Hepatocyte (in vitro differentiated cells): ENCODE data around the gene KRTAP10-3. TPM values are rescaled to one million over a fixed set of nuclear protein-coding genes. Genes with fewer than 3 reads are reported as not detected.

Experiments used
- DNase-seq: peaks from one replicate; pipeline ENCODE4 v3.0.0-alpha.2; 2016; ENCODE audit warnings: low spot score
- H2AFZ ChIP-seq: fragments of 200-600 bp; sonication (generic); 2 replicates; pipeline ENCODE4 v1.6.0; 2016; ENCODE audit warnings: antibody characterized with exemption, mild to moderate bottlenecking
- H3K27ac ChIP-seq: fragments of 200-600 bp; sonication (generic); 2 replicates; pipeline ENCODE4 v1.5.1; 2016; ENCODE audit warnings: mild to moderate bottlenecking
- H3K27me3 ChIP-seq: fragments of 200-600 bp; sonication (generic); 2 replicates; pipeline ENCODE4 v1.6.1; 2016
- H3K36me3 ChIP-seq: fragments of 200-600 bp; sonication (generic); replicated peaks from 2 replicates; pipeline ENCODE4 v1.5.1; 2016; ENCODE audit warnings: low read depth; ENCODE audit not compliant: insufficient read depth
- H3K4me1 ChIP-seq: fragments of 200-600 bp; sonication (generic); 2 replicates; pipeline ENCODE4 v1.5.1; 2016; ENCODE audit warnings: mild to moderate bottlenecking, moderate library complexity; ENCODE audit not compliant: insufficient read depth
- H3K4me2 ChIP-seq: fragments of 200-600 bp; sonication (generic); 2 replicates; pipeline ENCODE4 v1.6.0; 2016
- H3K4me3 ChIP-seq: fragments of 200-600 bp; sonication (generic); 2 replicates; pipeline ENCODE4 v1.5.1; 2016; ENCODE audit warnings: mild to moderate bottlenecking
- H3K79me2 ChIP-seq: fragments of 200-600 bp; sonication (generic); 2 replicates; pipeline ENCODE4 v1.6.0; 2017; ENCODE audit warnings: mild to moderate bottlenecking
- H3K9me2 ChIP-seq: fragments of 200-600 bp; sonication (generic); replicated peaks from 2 replicates; pipeline ENCODE4 v1.6.0; 2017; ENCODE audit warnings: mild to moderate bottlenecking; ENCODE audit not compliant: insufficient read depth
- H3K9me3 ChIP-seq: fragments of 200-600 bp; sonication (generic); 2 replicates; pipeline ENCODE4 v1.5.1; 2016; ENCODE audit warnings: low read depth, mild to moderate bottlenecking
- H4K20me1 ChIP-seq: fragments of 200-600 bp; sonication (generic); 2 replicates; pipeline ENCODE4 v1.6.0; 2016; ENCODE audit warnings: mild to moderate bottlenecking; ENCODE audit not compliant: insufficient read depth, poor library complexity, severe bottlenecking
- EZH2 ChIP-seq: fragments of 200-600 bp; sonication (generic); IDR thresholded peaks from 2 replicates; pipeline ENCODE4 v1.6.1; 2016; ENCODE audit warnings: antibody characterized with exemption, mild to moderate bottlenecking, borderline replicate concordance
- EZH2phosphoT487 ChIP-seq: fragments of 200-600 bp; sonication (generic); IDR thresholded peaks from one replicate; pipeline ENCODE4 v1.6.1; 2018; ENCODE audit warnings: antibody characterized with exemption, mild to moderate bottlenecking, low read depth, moderate library complexity; ENCODE audit not compliant: unreplicated experiment, severe bottlenecking
- WGBS: methylation state at CpG from one replicate; pipeline ENCODE4 v1.1.6; 2016; ENCODE audit warnings: low lambda C conversion rate; ENCODE audit errors: missing lambda C conversion rate; 5-methylcytosine and 5-hydroxymethylcytosine counted together
- polyA plus RNA-seq: library from polyadenylated mRNA; unstranded; fragments of >200 nt; fragmentation: Nextera tagmentation; extraction: Ambion mirVana; gene quantifications from 2 replicates; pipeline ENCODE4 v1.2.1, GENCODE V29; 2016
- total RNA-seq: library from RNA; depleted of rRNA; stranded (reverse); fragments of >200 nt; gene quantifications from 2 replicates; pipeline ENCODE4 v1.2.3, GENCODE V29; 2014
- TF ChIP-seq, protein P1 (sequence below): fragments of 200-600 bp; sonication (generic); IDR thresholded peaks from 2 replicates; pipeline ENCODE4 v1.5.1; 2016; ENCODE audit warnings: antibody characterized with exemption, mild to moderate bottlenecking; ENCODE audit not compliant: poor library complexity

KRTAP10-3 gene
- total and polyA plus RNA-seq, 2 experiments from 2014 or later, result not detected

DNA sequence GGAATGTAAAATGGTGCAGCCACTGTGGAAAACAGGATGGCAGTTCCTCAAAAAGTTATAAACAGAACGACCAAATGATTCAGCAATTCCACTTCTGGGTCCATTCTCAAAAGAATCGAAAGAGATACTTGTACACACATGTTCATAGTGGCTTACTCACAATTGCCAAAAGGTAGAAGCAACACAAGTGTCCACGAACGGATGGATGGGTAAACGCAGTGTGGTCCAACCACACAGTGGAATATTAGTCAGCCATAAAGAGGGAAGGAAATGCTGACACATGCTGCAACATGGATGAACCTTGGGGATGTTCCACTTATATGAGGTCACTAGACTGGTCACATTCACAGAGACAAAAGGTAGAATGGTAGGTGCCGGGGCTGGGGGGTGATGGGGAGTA lies 23.9 kb downstream of the KRTAP10-3 start:
- TF ChIP-seq, protein P1, sequence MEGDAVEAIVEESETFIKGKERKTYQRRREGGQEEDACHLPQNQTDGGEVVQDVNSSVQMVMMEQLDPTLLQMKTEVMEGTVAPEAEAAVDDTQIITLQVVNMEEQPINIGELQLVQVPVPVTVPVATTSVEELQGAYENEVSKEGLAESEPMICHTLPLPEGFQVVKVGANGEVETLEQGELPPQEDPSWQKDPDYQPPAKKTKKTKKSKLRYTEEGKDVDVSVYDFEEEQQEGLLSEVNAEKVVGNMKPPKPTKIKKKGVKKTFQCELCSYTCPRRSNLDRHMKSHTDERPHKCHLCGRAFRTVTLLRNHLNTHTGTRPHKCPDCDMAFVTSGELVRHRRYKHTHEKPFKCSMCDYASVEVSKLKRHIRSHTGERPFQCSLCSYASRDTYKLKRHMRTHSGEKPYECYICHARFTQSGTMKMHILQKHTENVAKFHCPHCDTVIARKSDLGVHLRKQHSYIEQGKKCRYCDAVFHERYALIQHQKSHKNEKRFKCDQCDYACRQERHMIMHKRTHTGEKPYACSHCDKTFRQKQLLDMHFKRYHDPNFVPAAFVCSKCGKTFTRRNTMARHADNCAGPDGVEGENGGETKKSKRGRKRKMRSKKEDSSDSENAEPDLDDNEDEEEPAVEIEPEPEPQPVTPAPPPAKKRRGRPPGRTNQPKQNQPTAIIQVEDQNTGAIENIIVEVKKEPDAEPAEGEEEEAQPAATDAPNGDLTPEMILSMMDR, result no peak
- TF ChIP-seq EZH2phosphoT487, result no peak
- no peak for TF ChIP-seq EZH2
- no peaks in the 10 kb centered on the region for H3K36me3 ChIP-seq
- no peaks in the 10 kb centered on the region for H3K4me1 ChIP-seq
- H3K4me2 ChIP-seq, result no peak overlapping the region
- H3K27me3 ChIP-seq, result no peaks in the 10 kb centered on the region
- no peak overlapping the region for H3K27ac ChIP-seq
- no peak overlapping the region for H2AFZ ChIP-seq
- H3K4me3 ChIP-seq, result no peak overlapping the region
- H3K9me2 ChIP-seq, result no peaks in the 10 kb centered on the region
- 94% methylated on average over 6 of the region's 6 CpGs for WGBS
- DNase-seq, result no peak
- H3K79me2 ChIP-seq, result no peaks in the 10 kb centered on the region
- no peaks in the 10 kb centered on the region for H3K9me3 ChIP-seq
- H4K20me1 ChIP-seq, result no peaks in the 10 kb centered on the region

DNA sequence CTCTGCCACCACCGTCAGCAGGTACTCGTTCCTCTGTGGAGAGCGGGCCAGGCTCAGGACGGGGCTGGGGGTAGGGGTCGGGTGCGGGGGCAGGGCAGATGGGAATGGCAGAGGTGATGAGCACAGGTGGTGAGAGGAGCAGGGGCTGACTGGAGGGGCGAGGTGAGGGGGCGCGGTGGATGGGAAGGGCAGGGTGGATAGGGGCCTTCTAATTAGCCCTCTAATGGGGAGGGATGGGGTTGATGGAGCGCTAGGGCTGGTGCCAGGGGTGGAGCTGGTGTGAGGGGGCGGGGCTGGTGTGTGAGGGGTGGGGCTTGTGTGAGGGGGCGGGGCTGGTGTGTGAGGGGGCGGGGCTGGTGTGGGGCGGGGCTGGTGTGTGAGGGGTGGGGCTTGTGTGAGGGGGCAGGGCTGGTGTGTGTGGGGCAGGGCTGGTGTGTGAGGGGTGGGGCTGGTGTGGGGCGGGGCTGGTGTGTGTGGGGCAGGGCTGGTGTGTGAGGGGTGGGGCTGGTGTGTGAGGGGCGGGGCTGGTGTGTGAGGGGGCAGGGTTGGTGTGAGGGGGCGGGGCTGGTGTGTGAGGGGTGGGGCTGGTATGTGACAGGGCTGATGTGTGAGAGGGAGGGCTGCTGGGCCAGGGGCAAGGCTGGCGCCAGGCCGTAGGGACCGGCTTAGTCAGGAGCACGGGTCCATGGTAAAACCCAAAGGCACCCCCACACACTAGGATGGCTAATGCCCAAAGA lies 24.5 kb downstream of the KRTAP10-3 start:
- Histone ChIP-seq H3K9me3 (no peaks in the 10 kb centered on the region), H3K79me2 (no peaks in the 10 kb centered on the region), H3K27me3 (no peaks in the 10 kb centered on the region), H3K4me1 (no peaks in the 10 kb centered on the region), H3K9me2 (no peaks in the 10 kb centered on the region), H3K4me3 (no peak overlapping the region), H3K27ac (no peak overlapping the region), H3K4me2 (no peak overlapping the region), H2AFZ (no peak overlapping the region), H4K20me1 (no peaks in the 10 kb centered on the region), H3K36me3 (no peaks in the 10 kb centered on the region)
- 94% methylated on average over 11 of the region's 21 CpGs for WGBS
- no peak for TF ChIP-seq EZH2
- TF ChIP-seq EZH2phosphoT487, result no peak
- TF ChIP-seq, protein P1, result no peak
- no peak for DNase-seq

DNA sequence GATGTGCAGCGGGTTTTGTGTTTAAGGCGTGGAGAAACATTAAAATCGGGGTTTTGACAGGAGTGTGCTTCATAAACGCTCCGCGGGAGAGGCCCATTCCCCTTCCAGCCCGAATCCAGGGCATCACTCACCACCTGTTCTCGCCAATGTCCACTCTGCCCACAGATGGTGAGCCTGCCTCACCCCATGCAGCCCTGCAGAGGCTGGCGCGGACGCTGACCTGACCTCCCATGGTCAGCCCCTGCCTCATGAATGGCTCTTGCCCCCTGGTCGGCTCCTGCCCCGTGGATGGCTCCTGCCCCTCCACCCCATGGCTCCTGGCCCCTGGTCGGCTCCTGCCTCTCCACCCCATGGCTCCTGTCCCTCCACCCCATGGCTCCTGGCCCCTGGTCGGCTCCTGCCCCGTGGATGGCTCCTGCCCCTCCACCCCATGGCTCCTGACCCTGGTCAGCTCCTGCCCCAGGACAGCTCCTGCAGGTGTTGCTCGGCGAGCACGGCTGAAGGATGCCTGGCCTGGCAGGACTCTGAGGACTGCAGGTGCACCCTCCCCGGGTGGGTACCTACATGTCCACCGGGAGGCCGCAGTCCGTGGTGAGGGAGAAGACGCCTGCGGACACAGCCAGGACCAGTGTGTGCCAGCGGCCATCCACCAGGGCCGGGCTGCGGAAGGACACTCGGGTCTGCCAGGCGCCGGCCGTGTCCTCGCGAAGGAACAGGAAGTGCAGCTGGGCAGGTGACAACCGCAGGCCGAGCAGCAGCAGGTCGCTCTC lies 25.3 kb downstream of the KRTAP10-3 start:
- DNase-seq, result no peak
- Histone ChIP-seq H3K4me3 (no peak overlapping the region), H3K4me1 (no peaks in the 10 kb centered on the region), H3K36me3 (no peaks in the 10 kb centered on the region), H2AFZ (no peak overlapping the region), H3K9me2 (no peaks in the 10 kb centered on the region), H3K27me3 (no peaks in the 10 kb centered on the region), H3K4me2 (no peak overlapping the region), H4K20me1 (no peaks in the 10 kb centered on the region), H3K9me3 (no peaks in the 10 kb centered on the region), H3K79me2 (no peaks in the 10 kb centered on the region), H3K27ac (no peak overlapping the region)
- 93% methylated on average over 32 of the region's 37 CpGs for WGBS
- TF ChIP-seq, protein P1, result no peak
- no peak for TF ChIP-seq EZH2
- TF ChIP-seq EZH2phosphoT487, result no peak
